ENCODE results near the gene ZFR2. TPM values are rescaled to one million over a fixed set of nuclear protein-coding genes. Genes with fewer than 3 reads are reported as not detected.

Gene ZFR2
- total and polyA plus RNA-seq, 4 donors: not detected

- Histone ChIP-seq H3K4me1 (ENCODE audit: control insufficient read depth in 1 of 2, insufficient read depth in 2 of 2, low read length in 2 of 2) (no peaks in the 10 kb centered on the region), H3K27ac (ENCODE audit: low read depth in 1 of 2, low read length in 2 of 2) (no peak overlapping the region), H3K4me3 (ENCODE audit: low read length in 2 of 2) (no peak overlapping the region), H3K36me3 (ENCODE audit: control insufficient read depth in 1 of 2, insufficient read depth in 2 of 2, low read length in 1 of 2) (no peaks in the 10 kb centered on the region), H3K9me3 (ENCODE audit: control insufficient read depth, low read length) (no peaks in the 10 kb centered on the region), H3K27me3 (ENCODE audit: control insufficient read depth in 1 of 2, insufficient read depth in 2 of 2, low read length in 1 of 2) (no peaks in the 10 kb centered on the region)
- ATAC-seq (ENCODE audit: low FRiP score) (no peak), DNase-seq (no peak)
- intact Hi-C loops (cut with DNase I): no loop called here
- 95% methylated on average over 6 of the region's 6 CpGs for WGBS, 2 donors
Measured at GRCh38 chr19:3836887-3837286, 32.0 kb downstream of the ZFR2 start.

DNA sequence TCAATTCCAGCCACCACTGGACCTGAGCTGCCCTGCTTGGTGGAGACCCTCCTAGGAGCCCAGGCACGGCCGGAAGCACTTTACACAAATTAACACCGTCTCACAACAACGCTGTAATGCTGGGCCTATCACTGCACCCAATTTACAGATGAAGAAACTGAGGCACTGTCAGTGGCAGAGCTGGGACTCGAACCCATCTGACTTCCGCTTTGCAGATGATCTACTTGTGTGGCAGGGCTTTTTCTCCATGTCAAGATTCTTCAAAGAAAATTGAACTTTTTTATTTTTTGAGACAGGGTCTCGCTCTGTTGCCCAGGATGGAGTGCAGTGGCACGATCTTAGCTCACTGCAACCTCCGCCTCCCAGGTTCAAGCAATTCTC lies 33.8 kb downstream of the ZFR2 start:
- DNase-seq (no peak), ATAC-seq (ENCODE audit: low FRiP score) (no peak)
- no peaks in the 10 kb centered on the region for H3K9me3 ChIP-seq (ENCODE audit: control insufficient read depth, low read length)
- no peak overlapping the region for H3K4me3 ChIP-seq (ENCODE audit: low read length in 2 of 2)
- H3K36me3 ChIP-seq (ENCODE audit: control insufficient read depth in 1 of 2, insufficient read depth in 2 of 2, low read length in 1 of 2): no peaks in the 10 kb centered on the region
- WGBS, 2 donors: 80 to 92% methylated on average over 9 of the region's 9 CpGs
- no peaks in the 10 kb centered on the region for H3K4me1 ChIP-seq (ENCODE audit: control insufficient read depth in 1 of 2, insufficient read depth in 2 of 2, low read length in 2 of 2)
- no peak overlapping the region for H3K27ac ChIP-seq (ENCODE audit: low read depth in 1 of 2, low read length in 2 of 2)
- intact Hi-C loops (cut with DNase I): no loop called here
- no peaks in the 10 kb centered on the region for H3K27me3 ChIP-seq (ENCODE audit: control insufficient read depth in 1 of 2, insufficient read depth in 2 of 2, low read length in 1 of 2)

DNA sequence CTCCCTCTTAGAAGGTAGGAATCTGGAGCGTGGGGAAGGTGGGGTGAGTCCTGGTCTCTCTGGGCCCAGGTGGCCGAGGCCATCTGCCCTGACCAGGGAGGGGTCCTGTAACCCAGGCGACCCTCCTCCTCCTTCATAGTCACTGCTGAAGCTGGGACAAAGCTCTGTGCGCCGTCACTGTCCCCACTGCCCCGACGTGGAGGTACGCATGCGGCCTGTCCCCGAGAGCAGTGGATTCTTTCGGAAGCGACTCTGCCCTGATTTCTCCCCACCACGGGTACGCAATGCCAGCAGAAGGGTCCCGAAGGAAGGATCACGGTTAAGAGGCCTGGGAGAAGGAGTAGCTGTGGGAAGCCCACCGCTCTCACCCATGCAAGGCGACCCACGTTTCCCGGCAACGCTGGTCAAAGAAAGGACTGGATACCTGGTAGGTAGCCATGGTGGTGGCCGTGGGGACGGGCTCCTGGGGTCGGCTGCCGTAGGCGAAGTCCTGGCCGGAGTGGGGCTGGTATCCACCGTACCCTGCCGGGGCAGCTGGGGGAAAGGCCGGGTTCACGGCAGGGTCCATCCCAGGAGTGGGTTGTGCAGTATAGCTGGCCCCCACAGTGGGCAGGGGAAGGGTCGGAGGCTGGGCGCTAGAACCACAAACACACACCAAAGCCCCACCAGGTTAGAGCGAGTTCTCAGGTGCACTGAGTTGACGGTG lies 34.3 kb downstream of the ZFR2 start:
- H3K4me3 ChIP-seq (ENCODE audit: low read length in 2 of 2): no peak overlapping the region
- WGBS, 2 donors: 84 to 88% methylated on average over 35 of the region's 35 CpGs
- H3K4me1 ChIP-seq (ENCODE audit: control insufficient read depth in 1 of 2, insufficient read depth in 2 of 2, low read length in 2 of 2): no peaks in the 10 kb centered on the region
- H3K36me3 ChIP-seq (ENCODE audit: control insufficient read depth in 1 of 2, insufficient read depth in 2 of 2, low read length in 1 of 2): no peaks in the 10 kb centered on the region
- no peaks in the 10 kb centered on the region for H3K9me3 ChIP-seq (ENCODE audit: control insufficient read depth, low read length)
- DNase-seq: no peak
- H3K27me3 ChIP-seq (ENCODE audit: control insufficient read depth in 1 of 2, insufficient read depth in 2 of 2, low read length in 1 of 2): no peaks in the 10 kb centered on the region
- no peak for ATAC-seq (ENCODE audit: low FRiP score)
- no peak overlapping the region for H3K27ac ChIP-seq (ENCODE audit: low read depth in 1 of 2, low read length in 2 of 2)
- intact Hi-C loops (cut with DNase I): no loop called here

- DNase-seq (no peak), ATAC-seq (ENCODE audit: low FRiP score) (no peak)
- no peaks in the 10 kb centered on the region for H3K9me3 ChIP-seq (ENCODE audit: control insufficient read depth, low read length)
- H3K27ac ChIP-seq (ENCODE audit: low read depth in 1 of 2, low read length in 2 of 2): no peak overlapping the region
- intact Hi-C loops (cut with DNase I): no loop called here
- no peaks in the 10 kb centered on the region for H3K27me3 ChIP-seq (ENCODE audit: control insufficient read depth in 1 of 2, insufficient read depth in 2 of 2, low read length in 1 of 2)
- no peaks in the 10 kb centered on the region for H3K4me1 ChIP-seq (ENCODE audit: control insufficient read depth in 1 of 2, insufficient read depth in 2 of 2, low read length in 2 of 2)
- H3K36me3 ChIP-seq (ENCODE audit: control insufficient read depth in 1 of 2, insufficient read depth in 2 of 2, low read length in 1 of 2): no peaks in the 10 kb centered on the region
- H3K4me3 ChIP-seq (ENCODE audit: low read length in 2 of 2): no peak overlapping the region
- WGBS, 2 donors: 53 to 63% methylated on average over 34 of the region's 34 CpGs
Measured at GRCh38 chr19:3833578-3834348, 35.1 kb downstream of the ZFR2 start.

DNA sequence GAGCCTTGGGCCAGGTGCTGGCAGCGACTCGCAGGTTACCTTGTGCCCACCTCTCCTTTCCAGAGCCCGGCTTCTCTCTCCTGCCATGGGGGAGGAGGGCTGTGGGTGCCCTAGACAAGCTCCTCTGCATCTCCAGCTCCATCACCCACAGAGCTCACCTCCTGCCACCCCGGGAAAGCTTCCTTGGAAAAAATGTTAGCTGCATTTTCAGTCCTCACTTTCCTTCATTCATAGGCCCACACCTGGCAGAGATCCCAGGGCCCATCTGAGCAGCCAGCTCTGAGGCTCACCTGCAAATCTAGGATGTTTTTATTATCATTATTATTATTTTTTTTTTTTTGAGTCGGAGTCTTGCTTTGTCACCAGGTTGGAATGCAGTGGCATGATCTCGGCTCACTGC lies 36.8 kb downstream of the ZFR2 start:
- Histone ChIP-seq H3K27ac (ENCODE audit: low read depth in 1 of 2, low read length in 2 of 2) (no peak overlapping the region), H3K4me3 (ENCODE audit: low read length in 2 of 2) (no peak overlapping the region), H3K9me3 (ENCODE audit: control insufficient read depth, low read length) (no peaks in the 10 kb centered on the region), H3K27me3 (ENCODE audit: control insufficient read depth in 1 of 2, insufficient read depth in 2 of 2, low read length in 1 of 2) (no peaks in the 10 kb centered on the region), H3K36me3 (ENCODE audit: control insufficient read depth in 1 of 2, insufficient read depth in 2 of 2, low read length in 1 of 2) (no peaks in the 10 kb centered on the region), H3K4me1 (ENCODE audit: control insufficient read depth in 1 of 2, insufficient read depth in 2 of 2, low read length in 2 of 2) (no peaks in the 10 kb centered on the region)
- ATAC-seq (ENCODE audit: low FRiP score): no peak
- intact Hi-C loops (cut with DNase I): no loop called here
- DNase-seq: no peak
- WGBS, 2 donors: 76 to 83% methylated on average over 6 of the region's 6 CpGs

GRCh38 chr19:3831601-3832000 lies 37.2 kb downstream of the ZFR2 start:
- DNase-seq (no peak), ATAC-seq (ENCODE audit: low FRiP score) (no peak)
- WGBS, 2 donors: 61 to 68% methylated on average over 19 of the region's 19 CpGs

GRCh38 chr19:3830621-3831589 lies 37.9 kb downstream of the ZFR2 start:
- no peak for DNase-seq
- Histone ChIP-seq H3K27ac (ENCODE audit: low read depth in 1 of 2, low read length in 2 of 2) (no peak overlapping the region), H3K4me1 (ENCODE audit: control insufficient read depth in 1 of 2, insufficient read depth in 2 of 2, low read length in 2 of 2) (no peaks in the 10 kb centered on the region), H3K36me3 (ENCODE audit: control insufficient read depth in 1 of 2, insufficient read depth in 2 of 2, low read length in 1 of 2) (no peaks in the 10 kb centered on the region), H3K27me3 (ENCODE audit: control insufficient read depth in 1 of 2, insufficient read depth in 2 of 2, low read length in 1 of 2) (no peaks in the 10 kb centered on the region), H3K9me3 (ENCODE audit: control insufficient read depth, low read length) (no peaks in the 10 kb centered on the region), H3K4me3 (ENCODE audit: low read length in 2 of 2) (no peak overlapping the region)
- WGBS, 2 donors: 43 to 47% methylated on average over 45 of the region's 45 CpGs
- no peak for ATAC-seq (ENCODE audit: low FRiP score)
- intact Hi-C loops (cut with DNase I): no loop called here

More at GRCh38 chr19:3831601-3832000, 37.2 kb downstream of the ZFR2 start:
- Histone ChIP-seq H3K4me1 (ENCODE audit: control insufficient read depth in 1 of 2, insufficient read depth in 2 of 2, low read length in 2 of 2) (no peaks in the 10 kb centered on the region), H3K27me3 (ENCODE audit: control insufficient read depth in 1 of 2, insufficient read depth in 2 of 2, low read length in 1 of 2) (no peaks in the 10 kb centered on the region), H3K4me3 (ENCODE audit: low read length in 2 of 2) (no peak overlapping the region), H3K36me3 (ENCODE audit: control insufficient read depth in 1 of 2, insufficient read depth in 2 of 2, low read length in 1 of 2) (no peaks in the 10 kb centered on the region), H3K9me3 (ENCODE audit: control insufficient read depth, low read length) (no peaks in the 10 kb centered on the region), H3K27ac (ENCODE audit: low read depth in 1 of 2, low read length in 2 of 2) (no peak overlapping the region)
- intact Hi-C loops (cut with DNase I): no loop called here

DNA sequence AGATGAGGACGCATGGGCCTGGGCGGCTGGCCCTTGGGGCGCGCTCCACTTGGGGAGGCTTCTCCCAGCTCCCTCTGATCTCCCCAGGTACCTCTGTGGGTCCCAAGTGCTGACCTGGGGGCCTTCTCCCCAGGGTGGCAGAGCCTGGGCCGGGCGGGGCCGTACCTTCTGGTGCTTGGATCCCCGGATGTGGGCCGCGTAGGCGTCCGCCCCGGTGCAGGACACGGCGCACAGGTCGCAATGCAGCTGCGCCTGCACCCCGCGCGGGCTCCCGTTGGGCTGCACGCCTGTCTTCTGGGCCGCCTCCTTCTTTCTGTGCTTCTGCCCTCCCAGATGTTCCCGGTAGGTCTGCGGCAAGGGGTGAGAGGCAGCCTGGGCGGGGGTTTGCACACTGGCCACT lies 41.5 kb downstream of the ZFR2 start:
- 92 to 95% methylated on average over 18 to 26 of the region's 26 CpGs for whole genome bisulfite sequencing, 2 donors

More for the DNA sequence above, 41.5 kb downstream of the ZFR2 start:
- intact Hi-C loops (cut with DNase I): no loop called here
- Histone ChIP-seq H3K27ac (ENCODE audit: low read depth in 1 of 2, low read length in 2 of 2) (no peak overlapping the region), H3K9me3 (ENCODE audit: control insufficient read depth, low read length) (no peaks in the 10 kb centered on the region), H3K27me3 (ENCODE audit: control insufficient read depth in 1 of 2, insufficient read depth in 2 of 2, low read length in 1 of 2) (no peaks in the 10 kb centered on the region), H3K4me1 (ENCODE audit: control insufficient read depth in 1 of 2, insufficient read depth in 2 of 2, low read length in 2 of 2) (no peaks in the 10 kb centered on the region), H3K4me3 (ENCODE audit: low read length in 2 of 2) (no peak overlapping the region), H3K36me3 (ENCODE audit: control insufficient read depth in 1 of 2, insufficient read depth in 2 of 2, low read length in 1 of 2) (no peaks in the 10 kb centered on the region)
- DNase-seq (no peak), ATAC-seq (ENCODE audit: low FRiP score) (no peak)

All from aorta (tissue), 5 donors.